GM20000 (cell line): ENCODE results near the gene CCDC97.
A peak's percentile ranks its signal among the peaks of the same experiment; 100 is the strongest.
"Not testable (repeated sequence)": the region's sequence is repeated elsewhere in the genome, so short reads cannot be mapped to it uniquely, and the experiment has no call there.

Experiments
- DNase-seq: peaks from one replicate; pipeline ENCODE4 v3.0.0; 2012; ENCODE audit warnings: low spot score
- TF ChIP-seq, protein P1 (sequence below): IDR thresholded peaks from 2 replicates; pipeline ENCODE4 v1.5.1; 2012; ENCODE audit warnings: mild to moderate bottlenecking, control low read depth; ENCODE audit errors: extremely low read depth, missing control alignments

The CCDC97 gene

DNA sequence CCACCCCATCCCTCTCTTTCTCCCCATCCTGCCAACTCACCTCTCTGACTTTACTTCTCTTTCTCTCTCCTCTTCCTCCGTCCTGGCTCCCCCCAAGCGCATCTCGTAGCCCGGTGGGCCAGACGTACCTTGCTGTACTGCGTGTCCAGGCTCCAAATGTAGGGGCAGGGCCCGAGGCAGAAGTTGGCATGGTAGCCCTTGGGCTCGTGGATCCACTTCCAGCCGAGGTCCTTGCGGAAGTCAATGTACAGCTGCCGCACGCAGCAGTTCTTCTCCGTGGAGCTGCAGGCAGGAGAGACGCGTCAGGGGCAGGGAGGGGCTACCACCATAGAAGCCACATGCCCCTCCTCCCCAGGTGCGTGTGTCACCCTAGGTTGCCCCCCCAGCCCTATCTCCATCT, 22.0 kb downstream of the CCDC97 start:
- DNase-seq, result no peak
- TF ChIP-seq, protein P1, sequence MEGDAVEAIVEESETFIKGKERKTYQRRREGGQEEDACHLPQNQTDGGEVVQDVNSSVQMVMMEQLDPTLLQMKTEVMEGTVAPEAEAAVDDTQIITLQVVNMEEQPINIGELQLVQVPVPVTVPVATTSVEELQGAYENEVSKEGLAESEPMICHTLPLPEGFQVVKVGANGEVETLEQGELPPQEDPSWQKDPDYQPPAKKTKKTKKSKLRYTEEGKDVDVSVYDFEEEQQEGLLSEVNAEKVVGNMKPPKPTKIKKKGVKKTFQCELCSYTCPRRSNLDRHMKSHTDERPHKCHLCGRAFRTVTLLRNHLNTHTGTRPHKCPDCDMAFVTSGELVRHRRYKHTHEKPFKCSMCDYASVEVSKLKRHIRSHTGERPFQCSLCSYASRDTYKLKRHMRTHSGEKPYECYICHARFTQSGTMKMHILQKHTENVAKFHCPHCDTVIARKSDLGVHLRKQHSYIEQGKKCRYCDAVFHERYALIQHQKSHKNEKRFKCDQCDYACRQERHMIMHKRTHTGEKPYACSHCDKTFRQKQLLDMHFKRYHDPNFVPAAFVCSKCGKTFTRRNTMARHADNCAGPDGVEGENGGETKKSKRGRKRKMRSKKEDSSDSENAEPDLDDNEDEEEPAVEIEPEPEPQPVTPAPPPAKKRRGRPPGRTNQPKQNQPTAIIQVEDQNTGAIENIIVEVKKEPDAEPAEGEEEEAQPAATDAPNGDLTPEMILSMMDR, result no peak

DNA sequence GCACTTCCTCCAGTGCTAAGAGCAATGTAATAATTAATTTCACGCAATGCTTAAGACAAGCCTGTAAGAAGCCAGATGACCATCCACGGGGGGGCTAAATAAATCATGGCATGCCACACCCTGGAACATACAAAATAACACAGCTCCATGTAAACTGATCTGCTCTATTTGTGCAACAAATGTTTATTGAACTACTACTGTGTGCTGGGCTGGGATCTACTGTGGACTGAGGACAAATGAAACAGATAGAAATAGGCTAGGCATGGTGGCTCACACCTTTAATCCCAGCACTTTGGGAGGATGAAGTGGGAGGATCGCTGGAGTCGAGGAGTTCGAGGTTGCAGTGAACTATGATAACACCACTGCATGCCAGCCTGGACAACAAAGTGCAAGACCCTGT, 22.5 kb downstream of the CCDC97 start:
- no peak for DNase-seq
- TF ChIP-seq, protein P1, result no peak

DNA sequence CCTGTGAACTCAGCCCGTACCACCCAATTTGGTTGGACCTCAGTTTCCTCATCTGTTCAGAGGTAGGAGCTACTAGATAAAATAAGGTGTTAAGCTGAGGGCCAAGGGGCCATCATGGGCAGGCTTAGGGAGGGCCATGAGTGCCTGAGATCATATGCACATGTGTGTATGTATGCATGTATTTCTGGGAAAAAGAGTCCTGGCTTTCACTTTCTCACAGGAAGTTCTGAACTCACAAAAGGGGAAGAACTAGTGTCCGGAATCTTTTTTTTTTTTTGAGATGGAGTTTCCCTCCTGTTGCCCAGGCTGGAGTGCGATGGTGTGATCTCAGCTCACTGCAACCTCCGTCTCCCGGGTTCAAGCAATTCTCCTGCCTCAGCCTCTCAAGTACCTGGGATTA, 24.8 kb downstream of the CCDC97 start:
- peak; percentile 45 for DNase-seq
- TF ChIP-seq, protein P1, result no peak

DNA sequence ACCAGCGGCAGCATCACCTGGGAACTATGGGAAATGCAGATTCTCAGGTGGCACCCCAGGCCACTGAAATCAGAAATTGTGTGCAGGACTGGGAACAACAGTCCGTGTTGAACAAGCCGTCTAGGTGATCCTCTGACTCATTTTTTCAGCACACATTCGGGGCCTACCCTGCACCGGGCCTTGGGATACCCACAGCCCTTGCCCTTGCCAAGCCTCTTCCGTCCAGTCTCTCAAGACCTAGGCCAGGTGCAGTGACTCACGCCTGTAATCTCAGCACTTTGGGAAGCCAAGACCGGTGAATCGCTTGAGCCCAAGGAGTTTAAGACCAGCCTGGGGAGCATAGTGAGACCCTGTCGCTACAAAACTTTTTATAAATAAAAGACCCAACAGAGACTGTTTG, 25.5 kb downstream of the CCDC97 start:
- no peak for DNase-seq
- TF ChIP-seq, protein P1, result no peak

DNA sequence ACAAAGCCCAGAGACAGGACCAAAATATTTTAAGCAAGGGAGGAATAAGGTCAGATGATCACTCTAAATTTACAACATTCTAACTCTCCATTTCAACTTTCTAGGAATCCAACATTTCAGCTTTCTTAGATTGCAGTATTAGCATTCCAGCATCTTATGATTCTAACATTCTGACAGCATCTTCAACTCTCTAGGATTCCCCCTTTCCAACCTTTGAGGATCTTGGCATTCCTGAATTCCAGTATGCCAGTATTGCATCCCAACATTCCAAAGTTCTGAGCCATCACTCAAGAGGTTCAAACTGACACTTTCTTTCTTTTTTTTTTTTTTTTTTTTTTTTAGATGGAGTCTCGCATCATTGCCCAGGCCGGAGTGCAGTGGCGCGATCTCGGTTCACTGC, 30.0 kb downstream of the CCDC97 start:
- no peak for DNase-seq
- TF ChIP-seq, protein P1, result no peak

DNA sequence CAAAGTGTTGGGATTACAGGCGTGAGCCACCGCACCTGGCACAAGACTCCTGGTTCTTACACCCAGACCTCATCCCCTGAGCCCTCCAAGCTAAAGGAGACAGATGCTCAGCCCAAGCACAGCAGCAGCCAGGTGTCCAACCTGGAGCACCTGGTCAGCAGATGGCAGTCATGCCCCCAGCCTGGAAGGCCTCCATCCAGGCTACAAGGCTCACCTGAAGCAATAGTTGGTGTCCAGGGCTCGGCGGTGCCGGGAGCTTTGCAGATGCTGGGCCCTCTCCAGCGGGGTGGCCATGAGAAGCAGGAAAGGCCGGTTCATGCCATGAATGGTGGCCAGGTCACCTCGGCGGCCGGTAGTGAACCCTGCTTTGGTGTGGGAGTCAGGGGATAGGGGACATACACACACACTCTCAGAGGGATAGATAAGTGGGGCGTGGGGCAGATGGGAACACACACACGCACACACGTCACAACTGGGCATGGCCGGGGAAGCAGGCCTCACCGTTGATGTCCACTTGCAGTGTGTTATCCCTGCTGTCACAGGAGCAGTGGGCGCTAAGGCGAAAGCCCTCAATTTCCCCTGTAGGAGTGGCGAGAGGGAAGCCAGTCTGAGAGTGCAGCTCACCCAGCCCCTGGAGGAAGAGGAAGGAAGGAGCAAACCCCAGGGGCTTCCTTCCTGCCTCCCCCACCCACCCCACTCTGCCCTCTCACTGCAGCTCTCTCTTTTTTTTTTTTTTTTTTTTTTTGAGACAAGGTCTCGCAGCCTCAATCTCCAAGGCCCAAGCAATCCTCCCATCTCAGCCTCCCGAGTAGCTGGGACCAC, 31.9 kb downstream of the CCDC97 start:
- TF ChIP-seq, protein P1, result no peak
- DNase-seq, result no peak

DNA sequence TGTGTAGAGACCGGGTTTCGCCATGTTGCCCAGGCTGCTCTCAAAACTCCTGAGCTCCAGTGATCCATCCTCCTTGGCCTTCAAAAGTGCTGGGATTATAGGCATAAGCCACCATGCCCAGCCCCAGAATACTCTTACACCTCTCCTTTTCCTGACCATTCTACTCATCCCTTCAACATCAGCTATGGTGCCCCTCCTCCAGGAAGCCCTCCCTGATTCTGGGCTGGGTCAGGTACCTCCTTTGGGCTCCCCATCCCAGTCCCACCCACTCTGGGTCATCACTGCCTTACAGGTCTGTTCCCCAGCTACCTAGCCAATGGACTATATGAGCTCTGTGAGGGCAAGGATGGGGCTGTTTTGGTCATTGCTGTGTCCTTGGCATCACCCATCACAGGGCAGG, 34.2 kb downstream of the CCDC97 start:
- TF ChIP-seq, protein P1, result no peak
- DNase-seq, result no peak

DNA sequence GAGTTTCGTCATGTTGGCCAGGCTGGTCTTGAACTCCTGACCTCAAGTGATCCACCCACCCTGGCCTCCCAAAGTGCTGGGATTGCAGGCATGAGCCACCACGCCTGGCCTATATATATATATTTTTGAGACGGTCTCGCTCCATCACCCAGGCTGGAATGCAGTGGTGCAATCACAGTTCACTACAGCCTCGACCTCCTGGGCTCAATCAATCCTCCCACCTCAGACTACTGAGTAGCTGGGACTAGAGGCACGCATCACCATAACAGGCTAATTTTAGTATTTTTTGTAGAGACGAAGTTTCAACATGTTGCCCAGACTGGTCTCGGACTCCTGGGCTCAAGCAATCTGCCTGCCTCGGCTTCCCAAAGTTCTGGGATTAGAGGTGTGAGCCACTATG, 36.9 kb downstream of the CCDC97 start:
- not testable (repeated sequence) for DNase-seq
